Right ventricle myocardium superior (tissue), 1 donor: ENCODE measurements around the gene CMPK2. TPM values are rescaled to one million over a fixed set of nuclear protein-coding genes. Genes with fewer than 3 reads are reported as not detected.
"Not testable (repeated sequence)": the region's sequence is repeated elsewhere in the genome, so short reads cannot be mapped to it uniquely, and the experiment has no call there.

Source experiments
- ATAC-seq: fragments of 200-7000 bp; cut with Tn5 transposase; one replicate; pipeline ENCODE4 v1.9.1; 2020; ENCODE audit warnings: mild to moderate bottlenecking; ENCODE audit not compliant: poor library complexity
- DNase-seq: peaks from one replicate; pipeline ENCODE4 v3.0.0-alpha.2; 2020
- intact Hi-C: fragments of 100-400 bp; cut with DNase I; formaldehyde crosslinking; loops from one replicate; pipeline ENCODE4 v1.11.2; 2022
- total RNA-seq: library from RNA; stranded (reverse); fragmentation: NEBNext Ultra II Directional; extraction: Animal tissue kit (Norgen Biotek cat#: 25700); gene quantifications from one replicate; pipeline ENCODE4 v1.2.1, GENCODE V29; 2021
- donor health status: DM: no; HTN: yes; CAD: no; lungs with severe emphysema.

Gene CMPK2
- total RNA-seq, 1 donor from 2014 or later, result 2.7 TPM

GRCh38 chr2:6883448-6884122, 17.9 kb upstream of the CMPK2 start:
- DNase-seq (no peak), ATAC-seq (peak; percentile 55)
- intact Hi-C loops, result no loop called here

GRCh38 chr2:6881516-6881915, 15.8 kb upstream of the CMPK2 start:
- DNase-seq (no peak), ATAC-seq (no peak)
- intact Hi-C loops, result no loop called here

GRCh38 chr2:6881046-6881445, 15.3 kb upstream of the CMPK2 start:
- intact Hi-C loops, result no loop called here
- ATAC-seq, result no peak
- DNase-seq, result no peak

- DNase-seq (no peak), ATAC-seq (no peak)
- intact Hi-C loops, result no loop called here
Observed at GRCh38 chr2:6880200-6880733, 14.6 kb upstream of the CMPK2 start.

GRCh38 chr2:6879011-6879410, 13.3 kb upstream of the CMPK2 start:
- ATAC-seq, result no peak

GRCh38 chr2:6878549-6878948, 12.8 kb upstream of the CMPK2 start:
- intact Hi-C loops, result no loop called here
- DNase-seq (no peak), ATAC-seq (no peak)

More at GRCh38 chr2:6879011-6879410, 13.3 kb upstream of the CMPK2 start:
- intact Hi-C loops, result no loop called here
- DNase-seq, result no peak

- intact Hi-C loops, result no loop called here
- no peak for DNase-seq
- peak; percentile 85 for ATAC-seq
Observed at GRCh38 chr2:6877402-6878304, 11.9 kb upstream of the CMPK2 start, which contains the start of gene RSAD2. TSS of gene RSAD2 (plus strand) at chr2:6877777. CDS start at chr2:6877801, 24 bp downstream.

GRCh38 chr2:6876309-6876708, 10.6 kb upstream of the CMPK2 start:
- DNase-seq (no peak), ATAC-seq (no peak)
- intact Hi-C loops, result no loop called here

GRCh38 chr2:6874032-6874431, 8.3 kb upstream of the CMPK2 start:
- DNase-seq (no peak), ATAC-seq (no peak)
- intact Hi-C loops, result no loop called here

GRCh38 chr2:6872394-6872793, 6.7 kb upstream of the CMPK2 start:
- no peak for ATAC-seq
- intact Hi-C loops, result no loop called here
- DNase-seq, result no peak

GRCh38 chr2:6866982-6867381, 1.3 kb upstream of the CMPK2 start:
- intact Hi-C loops, result no loop called here
- ATAC-seq, result no peak

GRCh38 chr2:6866275-6866671, 566 bp upstream of the CMPK2 start:
- intact Hi-C loops, result no loop called here
- DNase-seq (no peak), ATAC-seq (no peak)

More at GRCh38 chr2:6866982-6867381, 1.3 kb upstream of the CMPK2 start:
- DNase-seq, result no peak

GRCh38 chr2:6864923-6865345, 773 bp downstream of the CMPK2 start:
- intact Hi-C loops, result no loop called here
- DNase-seq, result peak; percentile 59

GRCh38 chr2:6864231-6864754, 1.4 kb downstream of the CMPK2 start:
- intact Hi-C loops, result no loop called here
- no peak for DNase-seq
- ATAC-seq, result no peak

More at GRCh38 chr2:6864923-6865345, 773 bp downstream of the CMPK2 start:
- ATAC-seq, result no peak

GRCh38 chr2:6863792-6864191, 1.9 kb downstream of the CMPK2 start:
- intact Hi-C loops, result no loop called here
- peak; percentile 50 for DNase-seq
- ATAC-seq, result peak; percentile 63

- DNase-seq (no peak), ATAC-seq (no peak)
- intact Hi-C loops, result no loop called here
Observed at GRCh38 chr2:6860296-6860695, 5.4 kb downstream of the CMPK2 start.

GRCh38 chr2:6858466-6859027, 7.2 kb downstream of the CMPK2 start:
- ATAC-seq, DNase-seq, intact Hi-C loops: not testable (repeated sequence)

GRCh38 chr2:6856548-6856920, 9.2 kb downstream of the CMPK2 start:
- intact Hi-C loops, result no loop called here
- no peak for DNase-seq
- ATAC-seq, result no peak
